Measurements from ENCODE around the gene DPYSL5. TPM values are rescaled to one million over a fixed set of nuclear protein-coding genes. Genes with fewer than 3 reads are reported as not detected.

The DPYSL5 gene
- total and polyA plus RNA-seq, 2 donors (not counting 3 experiments of a cell fraction or from before 2014, with no cell fraction given) = not detected

- no peak for FAIRE-seq
- POLR2A ChIA-PET = no interaction called here
These were observed 42.7 kb upstream of the DPYSL5 start for GRCh38 chr2:26805241-26805676.

More at GRCh38 chr2:26805241-26805676, 42.7 kb upstream of the DPYSL5 start:
- no peak overlapping the region for H2AFZ ChIP-seq (ENCODE audit: low read depth, low read length)
- TF ChIP-seq MYC (IDR thresholded peaks at IDR 0.05; ENCODE audit: low read depth, low read length) (no peak), JUN (IDR thresholded peaks at IDR 0.05; ENCODE audit: borderline replicate concordance, insufficient read depth, insufficient read length, low read depth) (no peak), POLR2AphosphoS5 (IDR thresholded peaks at IDR 0.05; ENCODE audit: insufficient read depth, low read depth, low read length) (no peak), MAX (IDR thresholded peaks at IDR 0.05; ENCODE audit: insufficient read depth, insufficient read length) (no peak), FOS (IDR thresholded peaks at IDR 0.05; ENCODE audit: borderline replicate concordance, insufficient read depth, low read length) (no peak), EZH2 (IDR thresholded peaks at IDR 0.05; ENCODE audit: borderline replicate concordance, low read depth, low read length, severe bottlenecking) (no peak), POLR2A (IDR thresholded peaks at IDR 0.05; ENCODE audit: low read depth, low read length) (no peak), CTCF (IDR thresholded peaks at IDR 0.05; ENCODE audit: extremely low read depth in 1 of 2, insufficient read depth in 1 of 2, low read depth in 1 of 2, low read length in 2 of 2) (no peak), GATA2 (IDR thresholded peaks at IDR 0.05; ENCODE audit: insufficient read depth, insufficient read length, low read depth, low read length) (no peak)
- no peak overlapping the region for H3K27ac ChIP-seq (ENCODE audit: insufficient read depth, low read depth, low read length)
- CTCF ChIA-PET = no interaction called here
- no peak overlapping the region for H3K4me3 ChIP-seq (replicated peaks in 1 of 3; ENCODE audit: insufficient read depth in 1 of 3, low read depth in 1 of 3, low read length in 3 of 3)
- dilution Hi-C loops (cut with MboI; ENCODE audit: extremely low pct_ligation_motif_present, low sequenced_read_pairs) = no loop called here
- no peaks in the 10 kb centered on the region for H3K79me2 ChIP-seq (ENCODE audit: control insufficient read depth, insufficient read depth, low read length)
- H3K27me3 ChIP-seq (ENCODE audit: control insufficient read depth in 2 of 2, insufficient read depth in 2 of 2, low read length in 2 of 2) = peaks cover 0 to 3% of the 10 kb centered on the region in 2 experiments
- H4K20me1 ChIP-seq (replicated peaks; ENCODE audit: control insufficient read depth, extremely low read depth, insufficient read depth, low read length) = no peaks in the 10 kb centered on the region
- H3K9me3 ChIP-seq (replicated peaks; ENCODE audit: control insufficient read depth, insufficient read depth, low read length) = no peaks in the 10 kb centered on the region
- H3K36me3 ChIP-seq (ENCODE audit: control insufficient read depth in 2 of 2, extremely low read depth in 1 of 2, insufficient read depth in 2 of 2, low read length in 2 of 2) = no peaks in the 10 kb centered on the region
- no peak overlapping the region for H3K4me2 ChIP-seq (ENCODE audit: insufficient read depth, low read length)
- no TSS peak for BruUV-seq (replicated peaks)
- no peak for DNase-seq (ENCODE audit: low read depth, low spot score)
- H3K9ac ChIP-seq (replicated peaks; ENCODE audit: extremely low read depth, insufficient read depth, low read length) = no peak overlapping the region
- intact Hi-C loops (cut with micrococcal nuclease) = no loop called here
- H3K4me1 ChIP-seq (ENCODE audit: control insufficient read depth, extremely low read depth, insufficient read depth, low read length) = no peaks in the 10 kb centered on the region
- no peaks in the 10 kb centered on the region for H3K9me1 ChIP-seq (replicated peaks; ENCODE audit: control insufficient read depth, extremely low read depth, insufficient read depth, low read length)
